K562 (cell line): ENCODE results near the gene KNTC1. TPM values are rescaled to one million over a fixed set of nuclear protein-coding genes. Genes with fewer than 3 reads are reported as not detected.

ENCODE experiments used
- ATAC-seq: fragments of 200-7000 bp; cut with Tn5 transposase; 3 replicates; pipeline ENCODE4 v1.9.1; 2020; ENCODE audit warnings: moderate library complexity
- BruUV-seq: library from RNA; stranded (reverse); fragments of 400-500 nt; replicated peaks from 2 replicates; lab custom pipeline; 2021; lab: Mats Ljungman, UMichigan
- CTCF ChIA-PET: fragments of 300-600 bp; formaldehyde crosslinking; extraction: SDS; loops from one replicate; lab custom pipeline; 2021; ENCODE audit warnings: low intra/inter-chr PET ratio; lab: Yijun Ruan, JAX
- POLR2A ChIA-PET: fragments of 300-600, 350-650 bp; sonication (Branson Sonifier 250); formaldehyde crosslinking; extraction: SDS; loops from one replicate; lab custom pipeline; 2021; ENCODE audit warnings: antibody characterized with exemption, inconsistent platforms; lab: Yijun Ruan, JAX
- DNase-seq, 4 experiments: peaks; one replicate each; pipeline versions ENCODE4 v3.0.0 to v3.0.0-alpha.2; 2011 to 2018; ENCODE audit warnings: low spot score in 3 of 4, mixed read lengths in 3 of 4; ENCODE audit errors: extremely low read depth in 1 of 4
- FAIRE-seq: peaks from 2 replicates; lab custom pipeline; 2011; peaks lifted over from hg19 to GRCh38; lab: Jason Lieb, UNC
- H2AFZ ChIP-seq: 2 replicates; pipeline ENCODE4 v1.6.0; 2011; ENCODE audit warnings: low read depth, low read length, control low read depth, inconsistent platforms
- H3K27ac ChIP-seq: fragments of 200-600 bp; 3 replicates; pipeline ENCODE4 v1.8.0; 2011; ENCODE audit warnings: low read depth, mild to moderate bottlenecking, control low read depth, inconsistent platforms, low read length, moderate library complexity, mixed read lengths; ENCODE audit errors: extremely low read depth
- H3K27me3 ChIP-seq, 2 experiments: fragments of 300-600 bp in 1 of 2; 2 replicates in 1 of 2; 3 replicates in 1 of 2; pipeline versions ENCODE4 v1.6.0 to v1.8.0; 2011; ENCODE audit warnings: inconsistent platforms in 2 of 2, low read length in 2 of 2, mild to moderate bottlenecking in 1 of 2, mixed read lengths in 1 of 2, moderate library complexity in 1 of 2; ENCODE audit not compliant: control insufficient read depth in 2 of 2, insufficient read depth in 2 of 2
- H3K36me3 ChIP-seq: fragments of 300-600 bp; 3 replicates; pipeline ENCODE4 v1.8.0; 2011; ENCODE audit warnings: mild to moderate bottlenecking, low read length, inconsistent platforms; ENCODE audit not compliant: control insufficient read depth, insufficient read depth
- H3K4me1 ChIP-seq, 2 experiments: fragments of 200-600 bp in 1 of 2; replicated peaks in 1 of 2; 2 replicates in 1 of 2; 3 replicates in 1 of 2; pipeline versions ENCODE4 v1.5.1 to v1.8.0; 2011; ENCODE audit warnings: inconsistent platforms in 2 of 2, low read length in 2 of 2, mild to moderate bottlenecking in 1 of 2, mixed read lengths in 1 of 2, moderate library complexity in 1 of 2; ENCODE audit not compliant: control insufficient read depth in 2 of 2, insufficient read depth in 2 of 2
- H3K4me2 ChIP-seq: 2 replicates; pipeline ENCODE4 v1.6.1; 2011; ENCODE audit warnings: low read length, control low read depth, inconsistent platforms, mixed read lengths; ENCODE audit not compliant: insufficient read depth
- H3K4me3 ChIP-seq: fragments of 200-600 bp; sonication (generic), shearing (Covaris generic); 2 replicates; pipeline ENCODE4 v1.5.1; 2016; ENCODE audit warnings: control low read depth, inconsistent platforms
- H3K79me2 ChIP-seq: fragments of 200-600 bp; 3 replicates; pipeline ENCODE4 v1.8.0; 2011; ENCODE audit warnings: low read length, inconsistent platforms; ENCODE audit not compliant: control insufficient read depth, insufficient read depth
- H3K9ac ChIP-seq, 2 experiments: 2 replicates each; pipeline versions ENCODE4 v1.6.0 to v1.6.1; 2011; ENCODE audit warnings: low read depth in 2 of 2, low read length in 2 of 2, control low read depth in 1 of 2, inconsistent platforms in 1 of 2, mild to moderate bottlenecking in 1 of 2, mixed read lengths in 1 of 2; ENCODE audit not compliant: insufficient read depth in 1 of 2
- H3K9me1 ChIP-seq: one replicate; pipeline ENCODE4 v1.6.0; 2011; ENCODE audit warnings: inconsistent platforms, mild to moderate bottlenecking, low read length, moderate library complexity; ENCODE audit not compliant: control insufficient read depth, insufficient read depth
- H3K9me3 ChIP-seq: replicated peaks from 2 replicates; pipeline ENCODE4 v1.5.1; 2011; ENCODE audit warnings: low read depth, low read length, inconsistent platforms; ENCODE audit not compliant: control insufficient read depth, insufficient read depth
- H4K20me1 ChIP-seq: replicated peaks from 2 replicates; pipeline ENCODE4 v1.6.1; 2011; ENCODE audit warnings: low read length, inconsistent platforms, mixed read lengths; ENCODE audit not compliant: control insufficient read depth, insufficient read depth
- LCOR ChIP-seq: sonication (generic); formaldehyde crosslinking; IDR thresholded peaks from 2 replicates; pipeline ENCODE4 v1.8.0; 2022; ENCODE audit warnings: mild to moderate bottlenecking, missing genetic modification reagents
- MXD1 ChIP-seq: fragments of 250-450 bp; sonication (Bioruptor Pico); IDR thresholded peaks from 2 replicates; pipeline ENCODE4 v1.8.0; 2021; ENCODE audit warnings: borderline replicate concordance, mild to moderate bottlenecking, moderate library complexity; ENCODE audit not compliant: poor library complexity, severe bottlenecking
- OTX1 ChIP-seq: fragments of 450-650 bp; formaldehyde crosslinking; IDR thresholded peaks from 2 replicates; pipeline ENCODE4 v1.4.0; 2022; ENCODE audit warnings: mild to moderate bottlenecking
- PHTF2 ChIP-seq: fragments of 250-450 bp; sonication (Bioruptor Pico); IDR thresholded peaks from 2 replicates; pipeline ENCODE4 v1.5.0; 2021; ENCODE audit warnings: mild to moderate bottlenecking
- RBM25 ChIP-seq: fragments of 200-400 bp; formaldehyde crosslinking; IDR thresholded peaks from 2 replicates; pipeline ENCODE4 v1.6.1; 2018; ENCODE audit warnings: low read length, low read depth, moderate library complexity; ENCODE audit not compliant: severe bottlenecking
- RHOXF2B ChIP-seq: fragments of 250-450 bp; sonication (Bioruptor Pico); conservative IDR thresholded peaks from 2 replicates; pipeline ENCODE4 v1.5.1; 2021
- SLC30A9 ChIP-seq: fragments of 250-450 bp; sonication (Bioruptor Pico); IDR thresholded peaks from 2 replicates; pipeline ENCODE4 v1.8.0; 2022; ENCODE audit warnings: mild to moderate bottlenecking, moderate library complexity
- STAT5A ChIP-seq: IDR thresholded peaks from 2 replicates; pipeline ENCODE4 v1.6.1; 2012; ENCODE audit warnings: low read length, inconsistent platforms, borderline replicate concordance
- ZKSCAN8 ChIP-seq: fragments of 200-800 bp; sonication (Bioruptor generic); IDR thresholded peaks from 2 replicates; pipeline ENCODE4 v1.6.1; 2016; ENCODE audit warnings: missing genetic modification characterization, missing compliant biosample characterization
- WGBS: fragments of 100-300 bp; shearing (Covaris generic); methylation state at CpG from one replicate; pipeline ENCODE4 v1.1.6; 2016; ENCODE audit warnings: low coverage, mixed read lengths; ENCODE audit not compliant: insufficient coverage; ENCODE audit errors: missing lambda C conversion rate; 5-methylcytosine and 5-hydroxymethylcytosine counted together
- in situ Hi-C: fragments of 300-500 bp; cut with MboI; formaldehyde crosslinking; loops from 4 replicates; pipeline ENCODE4 v1.15.0; 2018; ENCODE audit warnings: inconsistent platforms, mixed read lengths
- intact Hi-C: fragments of 100-400 bp; cut with micrococcal nuclease; formaldehyde crosslinking; loops from 2 replicates; pipeline ENCODE4 v1.14.2; 2022
- polyA plus RNA-seq, 8 experiments: library from polyadenylated mRNA; depleted of rRNA in 4 of 8; stranded (reverse) in 5 of 8; unstranded in 3 of 8; fragments of >200 nt; fragmentation: Nextera tagmentation in 2 of 8; fragmentation: Illumina TruSeq in 1 of 8; extraction: Ambion mirVana in 2 of 8; extraction: Trizol in 1 of 8; gene quantifications; 2 replicates each; pipeline versions ENCODE4 v1.2.1 to v1.2.3, GENCODE V29; 2011 to 2014; ENCODE audit warnings: inconsistent platforms in 1 of 8, missing spikeins in 1 of 8
- total RNA-seq, 7 experiments: library from RNA; depleted of rRNA in 6 of 7; stranded (reverse); fragments of >200 nt in 6 of 7; fragmentation: Illumina TruSeq in 2 of 7; extraction: Trizol in 2 of 7; gene quantifications; 2 replicates each; pipeline versions ENCODE4 v1.2.1 to v1.2.3, GENCODE V29; 2011 to 2021; ENCODE audit warnings: low replicate concordance in 1 of 7
- TF ChIP-seq, protein P1 (sequence below): fragments of 450-650 bp; IDR thresholded peaks from 2 replicates; pipeline ENCODE4 v1.7.1; 2018; ENCODE audit warnings: mild to moderate bottlenecking, low read depth; ENCODE audit not compliant: partially characterized antibody
- TF ChIP-seq, protein P2 (sequence below): fragments of 450-650 bp; formaldehyde crosslinking; IDR thresholded peaks from 2 replicates; pipeline ENCODE4 v1.4.0; 2020; ENCODE audit warnings: mild to moderate bottlenecking, moderate library complexity

Gene KNTC1
- total and polyA plus RNA-seq, 9 of the 15 experiments (the other 6 are each of a cell fraction or from before 2014, with no cell fraction given) = 38.9 to 135 (median 99.6) TPM

DNA sequence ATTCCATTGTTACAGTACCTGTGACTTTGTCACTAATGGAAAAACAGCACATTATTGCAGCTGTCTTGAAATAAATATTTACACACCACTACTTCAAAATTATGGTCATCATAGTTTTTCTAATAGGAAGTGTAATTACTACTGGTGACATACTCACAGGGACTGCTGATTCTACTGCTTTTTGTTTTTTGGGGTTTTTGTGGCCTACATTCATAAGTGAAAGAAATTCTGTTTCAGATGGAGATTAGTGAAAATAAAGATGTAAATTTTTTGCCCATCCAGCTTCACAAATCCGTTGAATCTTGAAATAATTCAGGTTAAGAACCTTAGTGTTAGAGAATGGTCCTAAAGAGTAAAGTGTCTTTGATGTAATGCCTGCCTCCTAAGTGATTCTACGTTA is 17.5 kb downstream of the KNTC1 start:
- Histone ChIP-seq H3K9me3 (no peaks in the 10 kb centered on the region), H3K9me1 (no peaks in the 10 kb centered on the region), H3K4me3 (no peak overlapping the region), H3K9ac (no peak overlapping the region), H3K4me2 (no peak overlapping the region), H3K27me3 (no peaks in the 10 kb centered on the region), H4K20me1 (no peaks in the 10 kb centered on the region), H3K27ac (no peak overlapping the region), H3K79me2 (no peaks in the 10 kb centered on the region), H3K36me3 (peaks cover 75% of the 10 kb centered on the region), H2AFZ (no peak overlapping the region), H3K4me1 (no peaks in the 10 kb centered on the region)
- TF ChIP-seq ZKSCAN8 (CRISPR knock-in tag) (no peak), RBM25 (peak; percentile 87)
- ChIA-PET CTCF (no interaction called here), POLR2A (interaction anchor here (1.4 kb wide), 3 partner anchors 9 to 21 kb away, joined by 3 to 4 read pairs (median 3); no protein-coding TSS in a partner anchor)
- intact Hi-C loops (no loop called here), in situ Hi-C loops (no loop called here)
- WGBS = 80% methylated on average over 2 of the region's 2 CpGs
- BruUV-seq = no TSS peak
- no peak for FAIRE-seq
- ATAC-seq = no peak
- no peak for DNase-seq

- in situ Hi-C loops = no loop called here
- CTCF ChIA-PET = no interaction called here
- Histone ChIP-seq H3K27me3 (no peaks in the 10 kb centered on the region), H3K4me1 (no peaks in the 10 kb centered on the region), H3K79me2 (no peaks in the 10 kb centered on the region), H3K36me3 (peaks cover 83% of the 10 kb centered on the region), H4K20me1 (no peaks in the 10 kb centered on the region), H2AFZ (no peak overlapping the region), H3K4me3 (no peak overlapping the region), H3K9ac (no peak overlapping the region), H3K9me3 (no peaks in the 10 kb centered on the region), H3K27ac (no peak overlapping the region), H3K4me2 (no peak overlapping the region), H3K9me1 (no peaks in the 10 kb centered on the region)
- TF ChIP-seq RBM25 (no peak), MXD1 (CRISPR knock-in tag) (no peak), LCOR (CRISPR knock-in tag) (no peak), OTX1 (no peak), SLC30A9 (CRISPR knock-in tag) (no peak), PHTF2 (CRISPR knock-in tag) (no peak), RHOXF2B (no peak), STAT5A (no peak)
- TF ChIP-seq, protein P1, sequence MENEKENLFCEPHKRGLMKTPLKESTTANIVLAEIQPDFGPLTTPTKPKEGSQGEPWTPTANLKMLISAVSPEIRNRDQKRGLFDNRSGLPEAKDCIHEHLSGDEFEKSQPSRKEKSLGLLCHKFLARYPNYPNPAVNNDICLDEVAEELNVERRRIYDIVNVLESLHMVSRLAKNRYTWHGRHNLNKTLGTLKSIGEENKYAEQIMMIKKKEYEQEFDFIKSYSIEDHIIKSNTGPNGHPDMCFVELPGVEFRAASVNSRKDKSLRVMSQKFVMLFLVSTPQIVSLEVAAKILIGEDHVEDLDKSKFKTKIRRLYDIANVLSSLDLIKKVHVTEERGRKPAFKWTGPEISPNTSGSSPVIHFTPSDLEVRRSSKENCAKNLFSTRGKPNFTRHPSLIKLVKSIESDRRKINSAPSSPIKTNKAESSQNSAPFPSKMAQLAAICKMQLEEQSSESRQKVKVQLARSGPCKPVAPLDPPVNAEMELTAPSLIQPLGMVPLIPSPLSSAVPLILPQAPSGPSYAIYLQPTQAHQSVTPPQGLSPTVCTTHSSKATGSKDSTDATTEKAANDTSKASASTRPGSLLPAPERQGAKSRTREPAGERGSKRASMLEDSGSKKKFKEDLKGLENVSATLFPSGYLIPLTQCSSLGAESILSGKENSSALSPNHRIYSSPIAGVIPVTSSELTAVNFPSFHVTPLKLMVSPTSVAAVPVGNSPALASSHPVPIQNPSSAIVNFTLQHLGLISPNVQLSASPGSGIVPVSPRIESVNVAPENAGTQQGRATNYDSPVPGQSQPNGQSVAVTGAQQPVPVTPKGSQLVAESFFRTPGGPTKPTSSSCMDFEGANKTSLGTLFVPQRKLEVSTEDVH = no peak
- TF ChIP-seq, protein P2, sequence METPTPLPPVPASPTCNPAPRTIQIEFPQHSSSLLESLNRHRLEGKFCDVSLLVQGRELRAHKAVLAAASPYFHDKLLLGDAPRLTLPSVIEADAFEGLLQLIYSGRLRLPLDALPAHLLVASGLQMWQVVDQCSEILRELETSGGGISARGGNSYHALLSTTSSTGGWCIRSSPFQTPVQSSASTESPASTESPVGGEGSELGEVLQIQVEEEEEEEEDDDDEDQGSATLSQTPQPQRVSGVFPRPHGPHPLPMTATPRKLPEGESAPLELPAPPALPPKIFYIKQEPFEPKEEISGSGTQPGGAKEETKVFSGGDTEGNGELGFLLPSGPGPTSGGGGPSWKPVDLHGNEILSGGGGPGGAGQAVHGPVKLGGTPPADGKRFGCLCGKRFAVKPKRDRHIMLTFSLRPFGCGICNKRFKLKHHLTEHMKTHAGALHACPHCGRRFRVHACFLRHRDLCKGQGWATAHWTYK = no peak
- no TSS peak for BruUV-seq
- intact Hi-C loops = no loop called here
- no peak for ATAC-seq
- no peak for DNase-seq
- 94% methylated on average over 2 of the region's 2 CpGs for WGBS
- FAIRE-seq = no peak
- POLR2A ChIA-PET = no interaction called here
These were observed 18.8 kb downstream of the KNTC1 start for GRCh38 chr12:122545855-122546254.
